OCI-LY3 (cell line): ENCODE data around the gene SLC9A8.

Experiments used
- EZH2phosphoT487 ChIP-seq: fragments of 200-600 bp; shearing (Covaris generic); IDR thresholded peaks from 2 replicates; pipeline ENCODE4 v1.6.1; 2018; ENCODE audit warnings: antibody characterized with exemption, mixed run types, low read depth
- TF ChIP-seq, protein P1 (sequence below): fragments of 200-600, 300-600 bp; sonication (generic); IDR thresholded peaks from 2 replicates; pipeline ENCODE4 v1.5.1; 2014; ENCODE audit warnings: antibody characterized with exemption, low read length, low read depth

- TF ChIP-seq, protein P1, sequence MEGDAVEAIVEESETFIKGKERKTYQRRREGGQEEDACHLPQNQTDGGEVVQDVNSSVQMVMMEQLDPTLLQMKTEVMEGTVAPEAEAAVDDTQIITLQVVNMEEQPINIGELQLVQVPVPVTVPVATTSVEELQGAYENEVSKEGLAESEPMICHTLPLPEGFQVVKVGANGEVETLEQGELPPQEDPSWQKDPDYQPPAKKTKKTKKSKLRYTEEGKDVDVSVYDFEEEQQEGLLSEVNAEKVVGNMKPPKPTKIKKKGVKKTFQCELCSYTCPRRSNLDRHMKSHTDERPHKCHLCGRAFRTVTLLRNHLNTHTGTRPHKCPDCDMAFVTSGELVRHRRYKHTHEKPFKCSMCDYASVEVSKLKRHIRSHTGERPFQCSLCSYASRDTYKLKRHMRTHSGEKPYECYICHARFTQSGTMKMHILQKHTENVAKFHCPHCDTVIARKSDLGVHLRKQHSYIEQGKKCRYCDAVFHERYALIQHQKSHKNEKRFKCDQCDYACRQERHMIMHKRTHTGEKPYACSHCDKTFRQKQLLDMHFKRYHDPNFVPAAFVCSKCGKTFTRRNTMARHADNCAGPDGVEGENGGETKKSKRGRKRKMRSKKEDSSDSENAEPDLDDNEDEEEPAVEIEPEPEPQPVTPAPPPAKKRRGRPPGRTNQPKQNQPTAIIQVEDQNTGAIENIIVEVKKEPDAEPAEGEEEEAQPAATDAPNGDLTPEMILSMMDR = no peak
- TF ChIP-seq EZH2phosphoT487 = no peak
Measured at GRCh38 chr20:49874696-49875095, 62.1 kb downstream of the SLC9A8 start.
